B cell (primary cell): ENCODE measurements around the gene CLEC18C.
"Not testable (repeated sequence)": the region's sequence is repeated elsewhere in the genome, so short reads cannot be mapped to it uniquely, and the experiment has no call there.

Experiments used
- CTCF ChIP-seq: fragments of 200-600 bp; IDR thresholded peaks from one replicate; pipeline ENCODE4 v1.8.0; 2022; ENCODE audit warnings: antibody characterized with exemption, mild to moderate bottlenecking
- EZH2 ChIP-seq: IDR thresholded peaks from 2 replicates; pipeline ENCODE4 v1.6.1; 2012; ENCODE audit warnings: borderline replicate concordance, low read depth, mild to moderate bottlenecking, moderate library complexity, low read length; ENCODE audit not compliant: insufficient read depth, poor library complexity, severe bottlenecking

DNA sequence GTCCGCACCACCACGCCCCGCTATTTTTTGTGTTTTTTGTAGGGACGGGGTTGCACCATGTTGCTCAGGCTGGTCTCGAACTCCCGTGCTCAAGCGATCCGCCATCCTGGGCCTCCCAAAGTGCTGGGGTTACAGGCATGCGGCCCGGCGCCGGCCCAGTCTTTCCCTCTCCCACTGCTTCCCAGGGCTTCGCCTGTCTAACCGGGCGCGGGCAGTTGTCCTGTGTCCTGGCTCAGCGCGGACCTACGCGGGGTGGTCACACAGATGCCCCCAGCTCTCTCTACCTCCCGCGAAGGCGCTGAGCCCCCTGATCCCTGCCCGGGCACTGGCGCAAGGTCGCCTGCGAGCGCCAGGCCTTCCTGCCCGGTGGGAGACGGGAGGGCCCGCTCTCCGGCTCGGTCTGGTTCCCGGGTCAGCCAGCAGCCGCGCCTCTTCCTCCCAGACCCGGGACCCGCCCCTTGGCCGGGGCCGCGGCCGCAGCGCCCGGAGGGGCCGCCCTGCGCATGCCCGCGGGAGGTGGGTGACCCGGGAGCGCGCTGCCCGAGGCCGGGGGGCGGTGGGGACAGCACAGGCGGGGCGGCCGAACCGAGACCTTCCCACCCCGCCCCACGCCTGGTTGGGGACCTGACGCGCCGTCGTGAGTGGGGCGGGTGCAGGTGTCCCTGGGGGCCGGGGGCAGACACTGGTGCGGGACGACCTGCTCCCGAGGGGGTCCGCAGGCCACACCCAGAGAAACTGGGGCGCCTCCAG is 14.4 kb downstream of the CLEC18C start:
- not testable (repeated sequence) for TF ChIP-seq CTCF, EZH2
